RPMI7951 (cell line): ENCODE data around the gene HPRT1. TPM values are rescaled to one million over a fixed set of nuclear protein-coding genes. Genes with fewer than 3 reads are reported as not detected.

Experiments used
- DNase-seq: peaks from one replicate; pipeline ENCODE4 v3.0.0-alpha.2; 2012; ENCODE audit warnings: low read depth
- total RNA-seq: library from RNA; depleted of rRNA; stranded (reverse); fragments of >200 nt; shearing (Covaris generic); gene quantifications from 2 replicates; pipeline ENCODE4 v1.2.3, GENCODE V29; 2014

Gene HPRT1
- total RNA-seq, 1 experiment from 2014 or later, result 19.0 TPM

GRCh38 chrX:134476284-134476683 lies 16.3 kb downstream of the HPRT1 start:
- no peak for DNase-seq

- no peak for DNase-seq
These were observed 18.4 kb downstream of the HPRT1 start for GRCh38 chrX:134478374-134478773.

GRCh38 chrX:134480061-134480460 lies 20.1 kb downstream of the HPRT1 start:
- no peak for DNase-seq

- DNase-seq, result no peak
These were observed 21.4 kb downstream of the HPRT1 start for GRCh38 chrX:134481339-134481738.

GRCh38 chrX:134482371-134482770 lies 22.4 kb downstream of the HPRT1 start:
- DNase-seq, result no peak

- peak; percentile 42 for DNase-seq
These were observed 24.1 kb downstream of the HPRT1 start for GRCh38 chrX:134484039-134484438.

- no peak for DNase-seq
These were observed 42.0 kb downstream of the HPRT1 start for GRCh38 chrX:134501941-134502340.

- no peak for DNase-seq
These were observed 42.7 kb downstream of the HPRT1 start for GRCh38 chrX:134502686-134503085.

GRCh38 chrX:134512566-134512965 lies 52.6 kb downstream of the HPRT1 start:
- peak; percentile 65 for DNase-seq

- DNase-seq, result no peak
These were observed 53.1 kb downstream of the HPRT1 start for GRCh38 chrX:134513091-134513490.

GRCh38 chrX:134520860-134521390 lies 61.0 kb downstream of the HPRT1 start:
- DNase-seq, result peak; percentile 63

- DNase-seq, result no peak
These were observed 64.2 kb downstream of the HPRT1 start for GRCh38 chrX:134524181-134524580.

- DNase-seq, result no peak
These were observed 65.3 kb downstream of the HPRT1 start for GRCh38 chrX:134525086-134525792.

GRCh38 chrX:134526399-134526798 lies 66.4 kb downstream of the HPRT1 start:
- DNase-seq, result no peak

- peak; percentile 39 for DNase-seq
These were observed 69.0 kb downstream of the HPRT1 start for GRCh38 chrX:134528960-134529359.

- no peak for DNase-seq
These were observed 69.5 kb downstream of the HPRT1 start for GRCh38 chrX:134529481-134529880.

GRCh38 chrX:134530845-134531244 lies 70.9 kb downstream of the HPRT1 start:
- no peak for DNase-seq

GRCh38 chrX:134533352-134533751 lies 73.4 kb downstream of the HPRT1 start:
- DNase-seq, result no peak

GRCh38 chrX:134533952-134534351 lies 74.0 kb downstream of the HPRT1 start:
- DNase-seq, result no peak

- peak; percentile 93 for DNase-seq
These were observed 77.4 kb downstream of the HPRT1 start for GRCh38 chrX:134537179-134537955.

- no peak for DNase-seq
These were observed 78.4 kb downstream of the HPRT1 start for GRCh38 chrX:134538316-134538715.

GRCh38 chrX:134541906-134542305 lies 81.9 kb downstream of the HPRT1 start:
- DNase-seq, result no peak

- DNase-seq, result peak; percentile 72
These were observed 82.5 kb downstream of the HPRT1 start for GRCh38 chrX:134542485-134542884.
